ENCODE results near the gene NFKB1.

GRCh38 chr4:102633100-102633499, 131.9 kb downstream of the NFKB1 start:
- no peak for TF ChIP-seq CEBPB (IDR thresholded peaks at IDR 0.05; ENCODE audit: borderline replicate concordance in 1 of 2, low read depth in 2 of 2, low read length in 2 of 2)
- no peak for TF ChIP-seq CTCF (IDR thresholded peaks at IDR 0.05 in 2 of 3, conservative IDR thresholded peaks at IDR 0.05 in 1 of 3; ENCODE audit: control insufficient read depth in 2 of 3, extremely low read depth in 1 of 3, insufficient read depth in 1 of 3, low read depth in 3 of 3, low read length in 3 of 3)
